ENCODE data around the gene GALNT13.

GALNT13 gene

GRCh38 chr2:153871231-153872221, at the start of gene GALNT13:
Gene GALNT13 (plus strand): TSS chr2:153871922.
- DNase-seq (ENCODE audit: low spot score) (peak; percentile 64), FAIRE-seq (no peak)

GRCh38 chr2:153823880-153824279, 47.8 kb upstream of the GALNT13 start:
- FAIRE-seq (no peak), DNase-seq (ENCODE audit: low spot score) (peak; percentile 6)

GRCh38 chr2:153828335-153828734, 43.4 kb upstream of the GALNT13 start:
- no peak for FAIRE-seq
- DNase-seq (ENCODE audit: low spot score) = no peak

GRCh38 chr2:153834662-153835061, 37.1 kb upstream of the GALNT13 start:
- DNase-seq (ENCODE audit: low spot score) = no peak
- no peak for FAIRE-seq

- DNase-seq (ENCODE audit: low spot score) (no peak), FAIRE-seq (no peak)
Observed at GRCh38 chr2:153858250-153858649, 13.5 kb upstream of the GALNT13 start.

GRCh38 chr2:153864022-153864421, 7.7 kb upstream of the GALNT13 start:
- no peak for FAIRE-seq
- DNase-seq (ENCODE audit: low spot score) = no peak

GRCh38 chr2:153866595-153866994, 5.1 kb upstream of the GALNT13 start:
- no peak for DNase-seq (ENCODE audit: low spot score)
- FAIRE-seq = no peak

GRCh38 chr2:153870308-153870707, 1.4 kb upstream of the GALNT13 start:
- DNase-seq (ENCODE audit: low spot score) (no peak), FAIRE-seq (no peak)

- no peak for FAIRE-seq
Observed at GRCh38 chr2:153872311-153873051, 759 bp downstream of the GALNT13 start.

GRCh38 chr2:153873052-153874048, 1.6 kb downstream of the GALNT13 start:
- FAIRE-seq (no peak), DNase-seq (ENCODE audit: low spot score) (no peak)

More at GRCh38 chr2:153872311-153873051, 759 bp downstream of the GALNT13 start:
- DNase-seq (ENCODE audit: low spot score) = no peak

GRCh38 chr2:153875801-153876466, 4.2 kb downstream of the GALNT13 start:
- FAIRE-seq = no peak
- no peak for DNase-seq (ENCODE audit: low spot score)

- DNase-seq (ENCODE audit: low spot score) (no peak), FAIRE-seq (no peak)
Observed at GRCh38 chr2:153880926-153881325, 9.2 kb downstream of the GALNT13 start.

- DNase-seq (ENCODE audit: low spot score) (no peak), FAIRE-seq (no peak)
Observed at GRCh38 chr2:153886833-153887232, 15.1 kb downstream of the GALNT13 start.

- DNase-seq (ENCODE audit: low spot score) (no peak), FAIRE-seq (no peak)
Observed at GRCh38 chr2:153890576-153890975, 18.9 kb downstream of the GALNT13 start.

- no peak for FAIRE-seq
- DNase-seq (ENCODE audit: low spot score) = no peak
Observed at GRCh38 chr2:153891051-153891450, 19.3 kb downstream of the GALNT13 start.

- peak; percentile 17 for FAIRE-seq
- no peak for DNase-seq (ENCODE audit: low spot score)
Observed at GRCh38 chr2:153912798-153913396, 41.2 kb downstream of the GALNT13 start.

- FAIRE-seq (no peak), DNase-seq (ENCODE audit: low spot score) (no peak)
Observed at GRCh38 chr2:153917570-153917969, 45.8 kb downstream of the GALNT13 start.

- no peak for FAIRE-seq
Observed at GRCh38 chr2:153935511-153935910, 63.8 kb downstream of the GALNT13 start.

GRCh38 chr2:153939124-153939796, 67.5 kb downstream of the GALNT13 start:
- FAIRE-seq (no peak), DNase-seq (ENCODE audit: low spot score) (no peak)

More at GRCh38 chr2:153935511-153935910, 63.8 kb downstream of the GALNT13 start:
- no peak for DNase-seq (ENCODE audit: low spot score)
